Parathyroid adenoma (tissue), 2 donors: ENCODE results near the gene ARMH3.
A peak's percentile ranks its signal among the peaks of the same experiment; 100 is the strongest.

ENCODE experiments used
- H2AFZ ChIP-seq: fragments of 300-600 bp; sonication (generic); one replicate; pipeline ENCODE4 v1.7.0; 2017; ENCODE audit warnings: antibody characterized with exemption, mild to moderate bottlenecking
- H3K27ac ChIP-seq: fragments of 300-600 bp; sonication (generic); one replicate; pipeline ENCODE4 v1.7.0; 2017
- H3K27me3 ChIP-seq: fragments of 300-600 bp; sonication (generic); one replicate; pipeline ENCODE4 v1.7.0; 2017; ENCODE audit warnings: low read length; ENCODE audit not compliant: control insufficient read depth, insufficient read depth
- H3K36me3 ChIP-seq: fragments of 300-600 bp; sonication (generic); one replicate; pipeline ENCODE4 v1.7.0; 2017; ENCODE audit warnings: low read length; ENCODE audit not compliant: control insufficient read depth, insufficient read depth
- H3K4me1 ChIP-seq: fragments of 300-600 bp; sonication (generic); one replicate; pipeline ENCODE4 v1.7.0; 2017; ENCODE audit warnings: control low read depth
- H3K4me2 ChIP-seq: fragments of 300-600 bp; sonication (generic); one replicate; pipeline ENCODE4 v1.7.0; 2017; ENCODE audit warnings: low read length
- H3K4me3 ChIP-seq: fragments of 300-600 bp; sonication (generic); one replicate; pipeline ENCODE4 v1.7.0; 2017; ENCODE audit warnings: low read depth, low read length
- H3K79me2 ChIP-seq: fragments of 300-600 bp; sonication (generic); one replicate; pipeline ENCODE4 v1.7.0; 2017; ENCODE audit warnings: control low read depth
- H3K9ac ChIP-seq: fragments of 300-600 bp; sonication (generic); one replicate; pipeline ENCODE4 v1.7.0; 2017; ENCODE audit warnings: mild to moderate bottlenecking
- H3K9me3 ChIP-seq: fragments of 300-600 bp; sonication (generic); one replicate; pipeline ENCODE4 v1.7.0; 2017; ENCODE audit warnings: low read length; ENCODE audit not compliant: control insufficient read depth
- CTCF ChIP-seq: fragments of 300-600 bp; sonication (generic); IDR thresholded peaks from one replicate; pipeline ENCODE4 v1.7.0; 2017; ENCODE audit warnings: antibody characterized with exemption, mild to moderate bottlenecking
- donor health status: primary hyperparathyroidism.

The ARMH3 gene

GRCh38 chr10:101812606-101813005, 243.4 kb downstream of the ARMH3 start:
- Histone ChIP-seq H2AFZ (no peak overlapping the region), H3K27me3 (no peaks in the 10 kb centered on the region), H3K27ac (no peak overlapping the region), H3K9me3 (no peaks in the 10 kb centered on the region), H3K36me3 (no peaks in the 10 kb centered on the region), H3K4me1 (peaks cover 7% of the 10 kb centered on the region), H3K9ac (no peak overlapping the region), H3K4me2 (no peak overlapping the region), H3K79me2 (peaks cover 72% of the 10 kb centered on the region), H3K4me3 (no peak overlapping the region)
- no peak for TF ChIP-seq CTCF

- Histone ChIP-seq H3K27me3 (no peaks in the 10 kb centered on the region), H3K27ac (no peak overlapping the region), H3K36me3 (no peaks in the 10 kb centered on the region), H3K4me1 (peaks cover 5% of the 10 kb centered on the region), H3K9ac (no peak overlapping the region), H2AFZ (no peak overlapping the region), H3K79me2 (peaks cover 54% of the 10 kb centered on the region), H3K9me3 (no peaks in the 10 kb centered on the region), H3K4me2 (no peak overlapping the region), H3K4me3 (no peak overlapping the region)
- TF ChIP-seq CTCF, result no peak
These were observed 248.8 kb downstream of the ARMH3 start for GRCh38 chr10:101807158-101807557.

- peaks cover 35% of the 10 kb centered on the region for H3K79me2 ChIP-seq
- no peak overlapping the region for H3K9ac ChIP-seq
- H3K9me3 ChIP-seq, result no peaks in the 10 kb centered on the region
- no peak overlapping the region for H3K27ac ChIP-seq
- no peak overlapping the region for H3K4me3 ChIP-seq
- H3K36me3 ChIP-seq, result no peaks in the 10 kb centered on the region
- no peaks in the 10 kb centered on the region for H3K4me1 ChIP-seq
- H3K27me3 ChIP-seq, result no peaks in the 10 kb centered on the region
- H2AFZ ChIP-seq, result no peak overlapping the region
- H3K4me2 ChIP-seq, result no peak overlapping the region
- TF ChIP-seq CTCF, result no peak
These were observed 252.5 kb downstream of the ARMH3 start for GRCh38 chr10:101803511-101803910.

- Histone ChIP-seq H3K27me3 (no peaks in the 10 kb centered on the region), H3K36me3 (no peaks in the 10 kb centered on the region), H3K4me3 (peak overlapping the region; percentile 33), H3K4me2 (peak overlapping the region; percentile 50), H3K9ac (no peak overlapping the region), H3K27ac (peak overlapping the region; percentile 33), H3K79me2 (peaks cover 32% of the 10 kb centered on the region), H2AFZ (no peak overlapping the region), H3K9me3 (no peaks in the 10 kb centered on the region), H3K4me1 (peaks cover 16% of the 10 kb centered on the region)
- no peak for TF ChIP-seq CTCF
These were observed 258.4 kb downstream of the ARMH3 start for GRCh38 chr10:101797403-101798059.
